Limb (tissue), 2 donors: ENCODE measurements around the gene ACKR2.

ENCODE experiments used
- DNase-seq, 2 donors: peaks; one replicate each; pipeline ENCODE4 v3.0.0-alpha.2; 2016; ENCODE audit errors: extremely low spot score in 2 of 2

Gene ACKR2

GRCh38 chr3:42886294-42886822, 77.1 kb downstream of the ACKR2 start:
- no peak for DNase-seq

GRCh38 chr3:42887084-42887483, 77.8 kb downstream of the ACKR2 start:
- no peak for DNase-seq

GRCh38 chr3:42891042-42891441, 81.8 kb downstream of the ACKR2 start:
- DNase-seq: no peak

GRCh38 chr3:42892169-42892568, 82.9 kb downstream of the ACKR2 start:
- no peak for DNase-seq

GRCh38 chr3:42892807-42893206, 83.6 kb downstream of the ACKR2 start:
- no peak for DNase-seq

GRCh38 chr3:42894698-42895579, 85.7 kb downstream of the ACKR2 start:
- no peak for DNase-seq

GRCh38 chr3:42895580-42895868, 86.3 kb downstream of the ACKR2 start:
- no peak for DNase-seq

GRCh38 chr3:42898896-42899675, 89.8 kb downstream of the ACKR2 start:
- no peak for DNase-seq

GRCh38 chr3:42900226-42901072, 91.2 kb downstream of the ACKR2 start:
- DNase-seq: no peak

- DNase-seq: no peak
Measured at GRCh38 chr3:42901073-42901415, 91.8 kb downstream of the ACKR2 start.

GRCh38 chr3:42902257-42902656, 93.0 kb downstream of the ACKR2 start:
- DNase-seq: no peak

- no peak for DNase-seq
Measured at GRCh38 chr3:42904076-42904475, 94.8 kb downstream of the ACKR2 start.

- no peak for DNase-seq
Measured at GRCh38 chr3:42905740-42906069, 96.5 kb downstream of the ACKR2 start.

- peak; percentile 53 to 84 for DNase-seq
Measured at GRCh38 chr3:42906070-42906847, 97.0 kb downstream of the ACKR2 start, which contains the start of gene ZNF662. Gene ZNF662 (plus strand): TSS chr3:42906142. CDS start chr3:42908115, 1,973 bp downstream.

GRCh38 chr3:42906848-42907183, 97.6 kb downstream of the ACKR2 start:
- no peak for DNase-seq

- no peak for DNase-seq
Measured at GRCh38 chr3:42908675-42909074, 99.4 kb downstream of the ACKR2 start.

GRCh38 chr3:42911551-42911950, 102.3 kb downstream of the ACKR2 start:
- no peak for DNase-seq

- no peak for DNase-seq
Measured at GRCh38 chr3:42914771-42915515, 105.7 kb downstream of the ACKR2 start.
